GM12891 (cell line): ENCODE results near the gene SLC2A11.

ENCODE experiments used
- POLR2A ChIP-seq: IDR thresholded peaks from 2 replicates; pipeline ENCODE4 v1.6.1; 2011; ENCODE audit warnings: low read depth, low read length, control low read depth
- POLR2AphosphoS5 ChIP-seq: IDR thresholded peaks from 2 replicates; pipeline ENCODE4 v1.6.1; 2011; ENCODE audit warnings: low read depth, low read length, control low read depth
- SPI1 ChIP-seq: IDR thresholded peaks from 2 replicates; pipeline ENCODE4 v1.6.1; 2011; ENCODE audit warnings: low read depth, low read length, control low read depth
- TAF1 ChIP-seq: IDR thresholded peaks from 2 replicates; pipeline ENCODE4 v1.6.1; 2011; ENCODE audit warnings: low read depth, low read length, control low read depth

GRCh38 chr22:23842599-23842998 is 15.1 kb upstream of the SLC2A11 start:
- TF ChIP-seq POLR2AphosphoS5 (no peak), POLR2A (no peak), SPI1 (no peak), TAF1 (no peak)
